Measurements from ENCODE around the gene CCSER1. TPM values are rescaled to one million over a fixed set of nuclear protein-coding genes. Genes with fewer than 3 reads are reported as not detected.

Gene CCSER1
- total and polyA plus RNA-seq, 2 experiments from 2014 or later, result 2.9 to 3.4 TPM

DNA sequence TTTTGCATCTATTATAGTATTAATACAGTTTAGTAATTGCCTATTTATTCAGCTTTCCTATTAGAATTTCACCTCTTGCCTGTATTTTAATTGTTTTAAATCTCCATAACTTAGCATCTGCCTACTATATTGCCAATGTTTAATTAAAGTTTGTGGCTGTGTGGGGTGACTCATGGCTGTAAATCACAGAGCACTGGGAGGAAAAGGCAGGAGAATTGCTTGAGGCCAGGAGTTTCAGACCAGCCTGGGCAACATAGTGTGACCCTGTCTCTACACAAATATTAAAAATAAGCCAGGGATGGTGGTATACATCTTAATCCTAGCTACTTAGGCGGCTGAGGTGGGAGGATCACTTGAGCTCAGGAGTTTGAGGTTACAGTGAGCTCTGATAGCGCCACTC, 14.5 kb upstream of the CCSER1 start:
- H3K4me3 ChIP-seq, result no peak overlapping the region
- TF ChIP-seq, protein P1, sequence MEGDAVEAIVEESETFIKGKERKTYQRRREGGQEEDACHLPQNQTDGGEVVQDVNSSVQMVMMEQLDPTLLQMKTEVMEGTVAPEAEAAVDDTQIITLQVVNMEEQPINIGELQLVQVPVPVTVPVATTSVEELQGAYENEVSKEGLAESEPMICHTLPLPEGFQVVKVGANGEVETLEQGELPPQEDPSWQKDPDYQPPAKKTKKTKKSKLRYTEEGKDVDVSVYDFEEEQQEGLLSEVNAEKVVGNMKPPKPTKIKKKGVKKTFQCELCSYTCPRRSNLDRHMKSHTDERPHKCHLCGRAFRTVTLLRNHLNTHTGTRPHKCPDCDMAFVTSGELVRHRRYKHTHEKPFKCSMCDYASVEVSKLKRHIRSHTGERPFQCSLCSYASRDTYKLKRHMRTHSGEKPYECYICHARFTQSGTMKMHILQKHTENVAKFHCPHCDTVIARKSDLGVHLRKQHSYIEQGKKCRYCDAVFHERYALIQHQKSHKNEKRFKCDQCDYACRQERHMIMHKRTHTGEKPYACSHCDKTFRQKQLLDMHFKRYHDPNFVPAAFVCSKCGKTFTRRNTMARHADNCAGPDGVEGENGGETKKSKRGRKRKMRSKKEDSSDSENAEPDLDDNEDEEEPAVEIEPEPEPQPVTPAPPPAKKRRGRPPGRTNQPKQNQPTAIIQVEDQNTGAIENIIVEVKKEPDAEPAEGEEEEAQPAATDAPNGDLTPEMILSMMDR (conservative IDR thresholded peaks at IDR 0.05; ENCODE audit: low read depth in 2 of 2), result no peak
- TF ChIP-seq ZNF331 (CRISPR knock-in tag; IDR thresholded peaks at IDR 0.05; ENCODE audit: low read depth) (no peak), NANOG (IDR thresholded peaks at IDR 0.05; ENCODE audit: borderline replicate concordance) (no peak), EZH2 (IDR thresholded peaks at IDR 0.05; ENCODE audit: low read depth, unreplicated experiment) (no peak), POLR2AphosphoS5 (IDR thresholded peaks at IDR 0.05; ENCODE audit: low read depth) (no peak), STAT1 (IDR thresholded peaks at IDR 0.05; ENCODE audit: unreplicated experiment) (no peak), JUNB (IDR thresholded peaks at IDR 0.05; ENCODE audit: unreplicated experiment) (no peak), CREB1 (CRISPR knock-in tag; IDR thresholded peaks at IDR 0.05; ENCODE audit: low read depth) (no peak), ZNF114 (CRISPR knock-in tag; IDR thresholded peaks at IDR 0.05) (no peak), EZH2phosphoT487 (IDR thresholded peaks at IDR 0.05; ENCODE audit: unreplicated experiment) (no peak)
- TF ChIP-seq, protein P2, sequence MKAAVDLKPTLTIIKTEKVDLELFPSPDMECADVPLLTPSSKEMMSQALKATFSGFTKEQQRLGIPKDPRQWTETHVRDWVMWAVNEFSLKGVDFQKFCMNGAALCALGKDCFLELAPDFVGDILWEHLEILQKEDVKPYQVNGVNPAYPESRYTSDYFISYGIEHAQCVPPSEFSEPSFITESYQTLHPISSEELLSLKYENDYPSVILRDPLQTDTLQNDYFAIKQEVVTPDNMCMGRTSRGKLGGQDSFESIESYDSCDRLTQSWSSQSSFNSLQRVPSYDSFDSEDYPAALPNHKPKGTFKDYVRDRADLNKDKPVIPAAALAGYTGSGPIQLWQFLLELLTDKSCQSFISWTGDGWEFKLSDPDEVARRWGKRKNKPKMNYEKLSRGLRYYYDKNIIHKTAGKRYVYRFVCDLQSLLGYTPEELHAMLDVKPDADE (IDR thresholded peaks at IDR 0.05), result no peak
- TF ChIP-seq, protein P3, sequence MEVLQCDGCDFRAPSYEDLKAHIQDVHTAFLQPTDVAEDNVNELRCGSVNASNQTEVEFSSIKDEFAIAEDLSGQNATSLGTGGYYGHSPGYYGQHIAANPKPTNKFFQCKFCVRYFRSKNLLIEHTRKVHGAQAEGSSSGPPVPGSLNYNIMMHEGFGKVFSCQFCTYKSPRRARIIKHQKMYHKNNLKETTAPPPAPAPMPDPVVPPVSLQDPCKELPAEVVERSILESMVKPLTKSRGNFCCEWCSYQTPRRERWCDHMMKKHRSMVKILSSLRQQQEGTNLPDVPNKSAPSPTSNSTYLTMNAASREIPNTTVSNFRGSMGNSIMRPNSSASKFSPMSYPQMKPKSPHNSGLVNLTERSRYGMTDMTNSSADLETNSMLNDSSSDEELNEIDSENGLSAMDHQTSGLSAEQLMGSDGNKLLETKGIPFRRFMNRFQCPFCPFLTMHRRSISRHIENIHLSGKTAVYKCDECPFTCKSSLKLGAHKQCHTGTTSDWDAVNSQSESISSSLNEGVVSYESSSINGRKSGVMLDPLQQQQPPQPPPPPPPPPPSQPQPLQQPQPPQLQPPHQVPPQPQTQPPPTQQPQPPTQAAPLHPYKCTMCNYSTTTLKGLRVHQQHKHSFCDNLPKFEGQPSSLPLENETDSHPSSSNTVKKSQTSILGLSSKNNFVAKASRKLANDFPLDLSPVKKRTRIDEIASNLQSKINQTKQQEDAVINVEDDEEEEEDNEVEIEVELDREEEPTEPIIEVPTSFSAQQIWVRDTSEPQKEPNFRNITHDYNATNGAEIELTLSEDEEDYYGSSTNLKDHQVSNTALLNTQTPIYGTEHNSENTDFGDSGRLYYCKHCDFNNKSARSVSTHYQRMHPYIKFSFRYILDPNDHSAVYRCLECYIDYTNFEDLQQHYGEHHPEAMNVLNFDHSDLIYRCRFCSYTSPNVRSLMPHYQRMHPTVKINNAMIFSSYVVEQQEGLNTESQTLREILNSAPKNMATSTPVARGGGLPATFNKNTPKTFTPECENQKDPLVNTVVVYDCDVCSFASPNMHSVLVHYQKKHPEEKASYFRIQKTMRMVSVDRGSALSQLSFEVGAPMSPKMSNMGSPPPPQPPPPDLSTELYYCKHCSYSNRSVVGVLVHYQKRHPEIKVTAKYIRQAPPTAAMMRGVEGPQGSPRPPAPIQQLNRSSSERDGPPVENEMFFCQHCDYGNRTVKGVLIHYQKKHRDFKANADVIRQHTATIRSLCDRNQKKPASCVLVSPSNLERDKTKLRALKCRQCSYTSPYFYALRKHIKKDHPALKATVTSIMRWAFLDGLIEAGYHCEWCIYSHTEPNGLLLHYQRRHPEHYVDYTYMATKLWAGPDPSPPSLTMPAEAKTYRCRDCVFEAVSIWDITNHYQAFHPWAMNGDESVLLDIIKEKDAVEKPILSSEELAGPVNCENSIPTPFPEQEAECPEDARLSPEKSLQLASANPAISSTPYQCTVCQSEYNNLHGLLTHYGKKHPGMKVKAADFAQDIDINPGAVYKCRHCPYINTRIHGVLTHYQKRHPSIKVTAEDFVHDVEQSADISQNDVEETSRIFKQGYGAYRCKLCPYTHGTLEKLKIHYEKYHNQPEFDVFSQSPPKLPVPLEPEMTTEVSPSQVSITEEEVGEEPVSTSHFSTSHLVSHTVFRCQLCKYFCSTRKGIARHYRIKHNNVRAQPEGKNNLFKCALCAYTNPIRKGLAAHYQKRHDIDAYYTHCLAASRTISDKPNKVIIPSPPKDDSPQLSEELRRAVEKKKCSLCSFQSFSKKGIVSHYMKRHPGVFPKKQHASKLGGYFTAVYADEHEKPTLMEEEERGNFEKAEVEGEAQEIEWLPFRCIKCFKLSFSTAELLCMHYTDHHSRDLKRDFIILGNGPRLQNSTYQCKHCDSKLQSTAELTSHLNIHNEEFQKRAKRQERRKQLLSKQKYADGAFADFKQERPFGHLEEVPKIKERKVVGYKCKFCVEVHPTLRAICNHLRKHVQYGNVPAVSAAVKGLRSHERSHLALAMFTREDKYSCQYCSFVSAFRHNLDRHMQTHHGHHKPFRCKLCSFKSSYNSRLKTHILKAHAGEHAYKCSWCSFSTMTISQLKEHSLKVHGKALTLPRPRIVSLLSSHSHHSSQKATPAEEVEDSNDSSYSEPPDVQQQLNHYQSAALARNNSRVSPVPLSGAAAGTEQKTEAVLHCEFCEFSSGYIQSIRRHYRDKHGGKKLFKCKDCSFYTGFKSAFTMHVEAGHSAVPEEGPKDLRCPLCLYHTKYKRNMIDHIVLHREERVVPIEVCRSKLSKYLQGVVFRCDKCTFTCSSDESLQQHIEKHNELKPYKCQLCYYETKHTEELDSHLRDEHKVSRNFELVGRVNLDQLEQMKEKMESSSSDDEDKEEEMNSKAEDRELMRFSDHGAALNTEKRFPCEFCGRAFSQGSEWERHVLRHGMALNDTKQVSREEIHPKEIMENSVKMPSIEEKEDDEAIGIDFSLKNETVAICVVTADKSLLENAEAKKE (CRISPR knock-in tag; IDR thresholded peaks at IDR 0.05), result no peak
- TF ChIP-seq, protein P4, sequence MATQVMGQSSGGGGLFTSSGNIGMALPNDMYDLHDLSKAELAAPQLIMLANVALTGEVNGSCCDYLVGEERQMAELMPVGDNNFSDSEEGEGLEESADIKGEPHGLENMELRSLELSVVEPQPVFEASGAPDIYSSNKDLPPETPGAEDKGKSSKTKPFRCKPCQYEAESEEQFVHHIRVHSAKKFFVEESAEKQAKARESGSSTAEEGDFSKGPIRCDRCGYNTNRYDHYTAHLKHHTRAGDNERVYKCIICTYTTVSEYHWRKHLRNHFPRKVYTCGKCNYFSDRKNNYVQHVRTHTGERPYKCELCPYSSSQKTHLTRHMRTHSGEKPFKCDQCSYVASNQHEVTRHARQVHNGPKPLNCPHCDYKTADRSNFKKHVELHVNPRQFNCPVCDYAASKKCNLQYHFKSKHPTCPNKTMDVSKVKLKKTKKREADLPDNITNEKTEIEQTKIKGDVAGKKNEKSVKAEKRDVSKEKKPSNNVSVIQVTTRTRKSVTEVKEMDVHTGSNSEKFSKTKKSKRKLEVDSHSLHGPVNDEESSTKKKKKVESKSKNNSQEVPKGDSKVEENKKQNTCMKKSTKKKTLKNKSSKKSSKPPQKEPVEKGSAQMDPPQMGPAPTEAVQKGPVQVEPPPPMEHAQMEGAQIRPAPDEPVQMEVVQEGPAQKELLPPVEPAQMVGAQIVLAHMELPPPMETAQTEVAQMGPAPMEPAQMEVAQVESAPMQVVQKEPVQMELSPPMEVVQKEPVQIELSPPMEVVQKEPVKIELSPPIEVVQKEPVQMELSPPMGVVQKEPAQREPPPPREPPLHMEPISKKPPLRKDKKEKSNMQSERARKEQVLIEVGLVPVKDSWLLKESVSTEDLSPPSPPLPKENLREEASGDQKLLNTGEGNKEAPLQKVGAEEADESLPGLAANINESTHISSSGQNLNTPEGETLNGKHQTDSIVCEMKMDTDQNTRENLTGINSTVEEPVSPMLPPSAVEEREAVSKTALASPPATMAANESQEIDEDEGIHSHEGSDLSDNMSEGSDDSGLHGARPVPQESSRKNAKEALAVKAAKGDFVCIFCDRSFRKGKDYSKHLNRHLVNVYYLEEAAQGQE (IDR thresholded peaks at IDR 0.05; ENCODE audit: unreplicated experiment), result no peak
- no peaks in the 10 kb centered on the region for H3K4me1 ChIP-seq (ENCODE audit: insufficient read depth)
- H3K27ac ChIP-seq (ENCODE audit: low read depth), result no peak overlapping the region
- no peak overlapping the region for H3K4me3 Mint-ChIP-seq
- H3K27ac Mint-ChIP-seq, result no peak overlapping the region
- H3K79me2 ChIP-seq (replicated peaks; ENCODE audit: insufficient read depth), result no peaks in the 10 kb centered on the region
- H3K27me3 ChIP-seq (ENCODE audit: insufficient read depth), result no peaks in the 10 kb centered on the region
- DNase-seq (ENCODE audit: low spot score) (no peak), ATAC-seq (no peak)
- no peaks in the 10 kb centered on the region for H3K27me3 Mint-ChIP-seq (ENCODE audit: insufficient read depth, low read depth, poor library complexity)
- H3F3A ChIP-seq (replicated peaks; ENCODE audit: low read depth), result no peaks in the 10 kb centered on the region
- H3K9me3 Mint-ChIP-seq, result no peaks in the 10 kb centered on the region
- H4K20me1 ChIP-seq (replicated peaks; ENCODE audit: insufficient read depth), result no peaks in the 10 kb centered on the region
- H3K9me2 ChIP-seq (ENCODE audit: insufficient read depth), result no peaks in the 10 kb centered on the region; the same call in 1 of the 2 replicates
- H3K4me1 Mint-ChIP-seq, result peaks cover 1% of the 10 kb centered on the region; the same call in 2 of the 3 replicates
- no peaks in the 10 kb centered on the region for H3K36me3 Mint-ChIP-seq (ENCODE audit: low read depth)
- H3K4me2 ChIP-seq, result no peak overlapping the region
- H3K36me3 ChIP-seq (ENCODE audit: insufficient read depth), result no peaks in the 10 kb centered on the region
- H2AFZ ChIP-seq, result no peak overlapping the region
